GM23338 (cell line): ENCODE measurements around the gene TEPSIN. TPM values are rescaled to one million over a fixed set of nuclear protein-coding genes. Genes with fewer than 3 reads are reported as not detected.

Experiments used
- ATAC-seq: fragments of 200-7000 bp; cut with Tn5 transposase; 3 replicates; pipeline ENCODE4 v1.9.1; 2020
- DNase-seq: peaks from one replicate; pipeline ENCODE4 v3.0.0-alpha.2; 2015; ENCODE audit warnings: low spot score
- H2AFZ ChIP-seq: fragments of 200-600 bp; sonication (generic); 2 replicates; pipeline ENCODE4 v1.8.0; 2016; ENCODE audit warnings: antibody characterized with exemption, mild to moderate bottlenecking, moderate library complexity
- H3F3A ChIP-seq: fragments of 200-600 bp; sonication (generic); replicated peaks from 2 replicates; pipeline ENCODE4 v1.8.0; 2017; ENCODE audit warnings: antibody characterized with exemption, mixed run types, low read depth
- H3K27ac ChIP-seq: fragments of 200-600 bp; sonication (generic); 2 replicates; pipeline ENCODE4 v1.6.1; 2016; ENCODE audit warnings: low read depth
- H3K27me3 ChIP-seq: fragments of 200-600 bp; sonication (generic); 2 replicates; pipeline ENCODE4 v1.8.0; 2016; ENCODE audit warnings: mild to moderate bottlenecking, mixed run types, moderate library complexity; ENCODE audit not compliant: insufficient read depth
- H3K36me3 ChIP-seq: fragments of 200-600 bp; sonication (generic); 2 replicates; pipeline ENCODE4 v1.8.0; 2016; ENCODE audit warnings: mild to moderate bottlenecking; ENCODE audit not compliant: insufficient read depth
- H3K4me1 ChIP-seq: fragments of 200-600 bp; sonication (generic); 2 replicates; pipeline ENCODE4 v1.8.0; 2016; ENCODE audit warnings: mild to moderate bottlenecking, moderate library complexity; ENCODE audit not compliant: insufficient read depth
- H3K4me2 ChIP-seq: fragments of 200-600 bp; sonication (generic); 2 replicates; pipeline ENCODE4 v1.7.1; 2017; ENCODE audit warnings: mixed run types
- H3K4me3 ChIP-seq: fragments of 200-600 bp; sonication (generic); 2 replicates; pipeline ENCODE4 v1.6.1; 2016; ENCODE audit warnings: mixed run types
- H3K79me2 ChIP-seq: fragments of 200-600 bp; sonication (generic); replicated peaks from 2 replicates; pipeline ENCODE4 v1.8.0; 2017; ENCODE audit warnings: mild to moderate bottlenecking; ENCODE audit not compliant: insufficient read depth
- H3K9me2 ChIP-seq: fragments of 200-600 bp; sonication (generic); 2 replicates; pipeline ENCODE4 v1.8.0; 2017; ENCODE audit not compliant: insufficient read depth
- H4K20me1 ChIP-seq: fragments of 200-600 bp; sonication (generic); replicated peaks from 2 replicates; pipeline ENCODE4 v1.8.0; 2017; ENCODE audit warnings: mild to moderate bottlenecking; ENCODE audit not compliant: insufficient read depth
- H3K27ac Mint-ChIP-seq: 2 replicates; pipeline ENCODE4 v1.8.0; 2020; ENCODE audit warnings: inconsistent platforms, mild to moderate bottlenecking, moderate library complexity, mixed read lengths
- H3K27me3 Mint-ChIP-seq: 3 replicates; pipeline ENCODE4 v1.8.0; 2022; ENCODE audit warnings: low read depth, mild to moderate bottlenecking, moderate library complexity, mixed read lengths, inconsistent platforms; ENCODE audit not compliant: insufficient read depth, poor library complexity
- H3K36me3 Mint-ChIP-seq: 3 replicates; pipeline ENCODE4 v1.8.0; 2021; ENCODE audit warnings: low read depth, mild to moderate bottlenecking, inconsistent platforms, moderate library complexity, mixed read lengths
- H3K4me1 Mint-ChIP-seq: 3 replicates; pipeline ENCODE4 v1.8.0; 2020; ENCODE audit warnings: mild to moderate bottlenecking, inconsistent platforms, mixed read lengths
- H3K4me3 Mint-ChIP-seq: 3 replicates; pipeline ENCODE4 v1.8.0; 2021; ENCODE audit warnings: moderate library complexity, mild to moderate bottlenecking, inconsistent platforms, mixed read lengths
- H3K9me3 Mint-ChIP-seq: 3 replicates; pipeline ENCODE4 v1.8.0; 2020; ENCODE audit warnings: moderate library complexity, mild to moderate bottlenecking, inconsistent platforms, mixed read lengths
- CREB1 ChIP-seq: fragments of 250-450 bp; sonication (Bioruptor Pico); IDR thresholded peaks from 2 replicates; pipeline ENCODE4 v1.5.0; 2020; ENCODE audit warnings: low read depth, mild to moderate bottlenecking, moderate library complexity
- CTCF ChIP-seq, 2 experiments: fragments of 200-600 bp in 1 of 2; sonication (generic) in 1 of 2; conservative IDR thresholded peaks; 2 replicates each; pipeline versions ENCODE4 v1.5.1 to v1.6.1; 2016 to 2017; ENCODE audit warnings: antibody characterized with exemption in 2 of 2, low read depth in 2 of 2, mild to moderate bottlenecking in 2 of 2, moderate library complexity in 1 of 2
- ETS1 ChIP-seq: IDR thresholded peaks from 2 replicates; pipeline ENCODE4 v1.6.1; 2016; ENCODE audit warnings: antibody characterized with exemption
- EZH2 ChIP-seq: fragments of 200-600 bp; sonication (generic); IDR thresholded peaks from one replicate; pipeline ENCODE4 v1.8.0; 2017; ENCODE audit warnings: antibody characterized with exemption, mild to moderate bottlenecking, low read depth; ENCODE audit not compliant: unreplicated experiment
- EZH2phosphoT487 ChIP-seq: fragments of 200-600 bp; sonication (generic); IDR thresholded peaks from one replicate; pipeline ENCODE4 v1.8.1; 2018; ENCODE audit warnings: antibody characterized with exemption; ENCODE audit not compliant: unreplicated experiment
- JUNB ChIP-seq: IDR thresholded peaks from one replicate; pipeline ENCODE4 v1.6.1; 2016; ENCODE audit warnings: antibody characterized with exemption; ENCODE audit not compliant: unreplicated experiment
- NANOG ChIP-seq: IDR thresholded peaks from 2 replicates; pipeline ENCODE4 v1.6.1; 2016; ENCODE audit warnings: antibody characterized with exemption, borderline replicate concordance
- POLR2AphosphoS5 ChIP-seq: IDR thresholded peaks from 2 replicates; pipeline ENCODE4 v1.6.1; 2016; ENCODE audit warnings: antibody characterized with exemption, low read depth
- REST ChIP-seq: IDR thresholded peaks from one replicate; pipeline ENCODE4 v1.6.1; 2018; ENCODE audit warnings: antibody characterized with exemption; ENCODE audit not compliant: unreplicated experiment
- STAT1 ChIP-seq: IDR thresholded peaks from one replicate; pipeline ENCODE4 v1.6.1; 2016; ENCODE audit warnings: antibody characterized with exemption; ENCODE audit not compliant: unreplicated experiment
- ZNF114 ChIP-seq: fragments of 250-450 bp; sonication (Bioruptor Pico); IDR thresholded peaks from 2 replicates; pipeline ENCODE4 v1.5.0; 2020; ENCODE audit warnings: mild to moderate bottlenecking, moderate library complexity
- ZNF331 ChIP-seq: fragments of 250-450 bp; sonication (Bioruptor Pico); IDR thresholded peaks from 2 replicates; pipeline ENCODE4 v1.5.0; 2020; ENCODE audit warnings: low read depth, mild to moderate bottlenecking, moderate library complexity
- ZNF462 ChIP-seq: fragments of 250-450 bp; sonication (Bioruptor Pico); IDR thresholded peaks from 2 replicates; pipeline ENCODE4 v1.5.0; 2020; ENCODE audit warnings: mild to moderate bottlenecking, moderate library complexity
- polyA plus RNA-seq: library from polyadenylated mRNA; unstranded; fragments of >200 nt; fragmentation: Nextera tagmentation; extraction: Ambion mirVana; gene quantifications from 2 replicates; pipeline ENCODE4 v1.2.1, GENCODE V29; 2016
- total RNA-seq: library from RNA; depleted of rRNA; stranded (reverse); fragments of >200 nt; shearing (Covaris generic); gene quantifications from 2 replicates; pipeline ENCODE4 v1.2.3, GENCODE V29; 2014

The TEPSIN gene
- total and polyA plus RNA-seq, 2 experiments from 2014 or later: 4.4 to 25.3 TPM

GRCh38 chr17:81273698-81274470 lies 35.0 kb upstream of the TEPSIN start:
- DNase-seq (no peak), ATAC-seq (no peak)
- no peaks in the 10 kb centered on the region for H3K9me2 ChIP-seq
- H3K36me3 ChIP-seq: no peaks in the 10 kb centered on the region
- Mint-ChIP-seq H3K27me3 (peaks cover 2% of the 10 kb centered on the region), H3K36me3 (peaks cover 30% of the 10 kb centered on the region), H3K4me1 (no peaks in the 10 kb centered on the region), H3K9me3 (no peaks in the 10 kb centered on the region), H3K4me3 (no peak overlapping the region), H3K27ac (no peak overlapping the region; the same call in 1 of the 2 replicates)
- no peak for TF ChIP-seq ZNF331 (CRISPR knock-in tag)
- TF ChIP-seq CREB1: no peak
- no peak for TF ChIP-seq ZNF114 (CRISPR knock-in tag)
- TF ChIP-seq STAT1: no peak
- TF ChIP-seq CTCF (conservative IDR thresholded peaks at IDR 0.05; ENCODE audit: low read depth in 2 of 2): no peak
- no peak for TF ChIP-seq POLR2AphosphoS5
- no peak for TF ChIP-seq EZH2phosphoT487
- TF ChIP-seq REST: no peak
- TF ChIP-seq NANOG: no peak
- no peak for TF ChIP-seq EZH2
- TF ChIP-seq ZNF462 (CRISPR knock-in tag): no peak
- no peak for TF ChIP-seq JUNB
- no peak for TF ChIP-seq ETS1
- no peaks in the 10 kb centered on the region for H3F3A ChIP-seq
- H2AFZ ChIP-seq: no peak overlapping the region
- H3K79me2 ChIP-seq: no peaks in the 10 kb centered on the region
- H3K27me3 ChIP-seq: no peaks in the 10 kb centered on the region
- H3K4me1 ChIP-seq: no peaks in the 10 kb centered on the region
- no peak overlapping the region for H3K27ac ChIP-seq
- H3K4me3 ChIP-seq: no peak overlapping the region
- no peaks in the 10 kb centered on the region; the same call in none of the 2 replicates for H4K20me1 ChIP-seq
- H3K4me2 ChIP-seq: no peak overlapping the region
